PC-9 (cell line): Measurements from ENCODE around the gene TFCP2L1. TPM values are rescaled to one million over a fixed set of nuclear protein-coding genes. Genes with fewer than 3 reads are reported as not detected.

Source experiments
- BruUV-seq: library from RNA; stranded (reverse); fragments of 400-500 nt; replicated peaks from 2 replicates; lab custom pipeline; 2021; lab: Mats Ljungman, UMichigan
- CTCF ChIA-PET: fragments of 300-600 bp; sonication (Branson Sonifier 250); formaldehyde crosslinking; loops from one replicate; lab custom pipeline; 2022; ENCODE audit warnings: antibody characterized with exemption; lab: Charles Lee
- POLR2A ChIA-PET: fragments of 300-600 bp; sonication (Branson Sonifier 250); formaldehyde crosslinking; loops from one replicate; lab custom pipeline; 2022; ENCODE audit warnings: antibody characterized with exemption; ENCODE audit not compliant: unreplicated experiment; lab: Charles Lee
- DNase-seq, 2 experiments: peaks; one replicate each; pipeline versions ENCODE4 v3.0.0 to v3.0.0-alpha.2; 2015 to 2022; ENCODE audit warnings: mixed read lengths in 1 of 2
- H2AFZ ChIP-seq: fragments of 200-600 bp; sonication (generic); 2 replicates; pipeline ENCODE4 v1.8.1; 2017; ENCODE audit warnings: antibody characterized with exemption
- H3F3A ChIP-seq: fragments of 200-600 bp; sonication (generic); 2 replicates; pipeline ENCODE4 v1.8.1; 2017; ENCODE audit warnings: antibody characterized with exemption, mild to moderate bottlenecking, low read depth; ENCODE audit not compliant: insufficient read depth
- H3K27ac ChIP-seq: fragments of 200-600 bp; sonication (generic); 2 replicates; pipeline ENCODE4 v1.6.1; 2016; ENCODE audit warnings: mixed run types
- H3K27me3 ChIP-seq: fragments of 200-600 bp; sonication (generic); 2 replicates; pipeline ENCODE4 v1.6.1; 2016; ENCODE audit warnings: low read depth, mixed run types; ENCODE audit not compliant: insufficient read depth
- H3K36me3 ChIP-seq: fragments of 200-600 bp; sonication (generic); 2 replicates; pipeline ENCODE4 v1.6.1; 2016; ENCODE audit warnings: low read depth, mixed run types
- H3K4me1 ChIP-seq: fragments of 200-600 bp; sonication (generic); replicated peaks from 2 replicates; pipeline ENCODE4 v1.6.1; 2016; ENCODE audit warnings: mixed run types; ENCODE audit not compliant: insufficient read depth
- H3K4me2 ChIP-seq: fragments of 200-600 bp; sonication (generic); 2 replicates; pipeline ENCODE4 v1.6.1; 2017; ENCODE audit warnings: mixed run types
- H3K4me3 ChIP-seq: fragments of 200-600 bp; sonication (generic); 2 replicates; pipeline ENCODE4 v1.6.1; 2016; ENCODE audit warnings: mixed run types
- H3K79me2 ChIP-seq: fragments of 200-600 bp; sonication (generic); 2 replicates; pipeline ENCODE4 v1.6.1; 2017; ENCODE audit warnings: low read depth, mixed run types
- H3K9me2 ChIP-seq: fragments of 200-600 bp; sonication (generic); 2 replicates; pipeline ENCODE4 v1.8.1; 2017; ENCODE audit warnings: mild to moderate bottlenecking; ENCODE audit not compliant: insufficient read depth
- H3K9me3 ChIP-seq: fragments of 200-600 bp; sonication (generic); 2 replicates; pipeline ENCODE4 v1.8.1; 2016; ENCODE audit warnings: low read depth; ENCODE audit not compliant: insufficient read depth
- H4K20me1 ChIP-seq: fragments of 200-600 bp; sonication (generic); 2 replicates; pipeline ENCODE4 v1.8.1; 2017; ENCODE audit not compliant: insufficient read depth
- EZH2 ChIP-seq: fragments of 200-600 bp; sonication (generic); IDR thresholded peaks from 2 replicates; pipeline ENCODE4 v1.8.0; 2017; ENCODE audit warnings: antibody characterized with exemption, low read depth
- intact Hi-C: fragments of 100-400 bp; cut with micrococcal nuclease; formaldehyde crosslinking; loops from one replicate; pipeline ENCODE4 v1.10.0; 2022; ENCODE audit not compliant: unreplicated experiment
- total RNA-seq: library from RNA; stranded (reverse); gene quantifications from 2 replicates; pipeline ENCODE4 v1.2.3, GENCODE V29; 2021
- TF ChIP-seq, protein P1 (sequence below): fragments of 200-600 bp; sonication (generic); conservative IDR thresholded peaks from 2 replicates; pipeline ENCODE4 v1.6.1; 2017; ENCODE audit warnings: mixed run types, antibody characterized with exemption, mild to moderate bottlenecking, moderate library complexity

TFCP2L1 gene
- total RNA-seq, 1 experiment from 2014 or later = 4.6 TPM

DNA sequence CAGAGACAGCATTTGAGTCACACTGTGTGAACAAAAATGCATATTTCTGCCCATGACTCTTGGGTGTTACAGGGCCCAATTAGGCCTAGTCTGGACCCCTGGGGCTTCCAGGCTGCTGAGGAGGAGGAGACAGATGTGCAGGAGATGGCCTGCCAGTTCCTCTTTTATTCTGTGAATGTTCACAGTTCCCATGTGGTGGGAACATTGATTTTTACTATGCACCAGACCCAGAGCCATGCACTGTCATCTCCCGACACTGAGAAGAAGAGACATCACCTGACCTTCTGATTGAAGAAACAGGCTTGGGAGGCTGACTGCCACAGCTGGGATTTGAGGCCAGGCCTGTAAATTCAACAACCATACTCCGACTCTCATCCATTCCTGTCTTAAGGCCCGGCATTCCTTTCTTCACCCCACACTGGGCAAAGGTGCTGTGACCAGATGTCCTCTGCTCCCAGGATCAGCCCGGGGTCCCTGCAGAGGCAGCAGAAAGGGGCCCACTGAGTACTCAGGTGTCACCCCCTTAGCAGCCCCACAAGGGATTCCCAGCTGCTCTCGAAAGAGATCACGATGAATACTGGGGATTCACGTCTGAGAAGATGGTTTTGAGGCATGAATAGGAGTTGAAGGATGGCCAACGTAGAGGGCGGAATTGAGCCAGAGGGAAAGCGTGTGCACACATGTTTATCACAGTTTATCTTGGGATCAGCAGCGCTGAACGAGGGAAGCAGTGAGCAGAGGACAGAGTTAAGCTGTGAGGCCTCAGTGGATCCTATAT lies 3.6 kb upstream of the TFCP2L1 start:
- H3K4me1 ChIP-seq = peaks cover 17% of the 10 kb centered on the region
- peaks cover 10% of the 10 kb centered on the region; the same call in 1 of the 2 replicates for H3F3A ChIP-seq
- H3K9me3 ChIP-seq = no peaks in the 10 kb centered on the region
- TF ChIP-seq, protein P1, sequence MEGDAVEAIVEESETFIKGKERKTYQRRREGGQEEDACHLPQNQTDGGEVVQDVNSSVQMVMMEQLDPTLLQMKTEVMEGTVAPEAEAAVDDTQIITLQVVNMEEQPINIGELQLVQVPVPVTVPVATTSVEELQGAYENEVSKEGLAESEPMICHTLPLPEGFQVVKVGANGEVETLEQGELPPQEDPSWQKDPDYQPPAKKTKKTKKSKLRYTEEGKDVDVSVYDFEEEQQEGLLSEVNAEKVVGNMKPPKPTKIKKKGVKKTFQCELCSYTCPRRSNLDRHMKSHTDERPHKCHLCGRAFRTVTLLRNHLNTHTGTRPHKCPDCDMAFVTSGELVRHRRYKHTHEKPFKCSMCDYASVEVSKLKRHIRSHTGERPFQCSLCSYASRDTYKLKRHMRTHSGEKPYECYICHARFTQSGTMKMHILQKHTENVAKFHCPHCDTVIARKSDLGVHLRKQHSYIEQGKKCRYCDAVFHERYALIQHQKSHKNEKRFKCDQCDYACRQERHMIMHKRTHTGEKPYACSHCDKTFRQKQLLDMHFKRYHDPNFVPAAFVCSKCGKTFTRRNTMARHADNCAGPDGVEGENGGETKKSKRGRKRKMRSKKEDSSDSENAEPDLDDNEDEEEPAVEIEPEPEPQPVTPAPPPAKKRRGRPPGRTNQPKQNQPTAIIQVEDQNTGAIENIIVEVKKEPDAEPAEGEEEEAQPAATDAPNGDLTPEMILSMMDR = no peak
- no peak for TF ChIP-seq EZH2
- H3K79me2 ChIP-seq = no peaks in the 10 kb centered on the region
- no peak overlapping the region for H2AFZ ChIP-seq
- DNase-seq = no peak
- POLR2A ChIA-PET = no interaction called here
- H3K9me2 ChIP-seq = no peaks in the 10 kb centered on the region
- BruUV-seq = no TSS peak
- no peaks in the 10 kb centered on the region for H4K20me1 ChIP-seq
- H3K27me3 ChIP-seq = no peaks in the 10 kb centered on the region
- CTCF ChIA-PET = no interaction called here
- H3K4me2 ChIP-seq = no peak overlapping the region
- H3K36me3 ChIP-seq = no peaks in the 10 kb centered on the region
- H3K27ac ChIP-seq = no peak overlapping the region
- intact Hi-C loops = loop anchor here (10.0 kb wide), 1 partner anchor 84 kb away; no protein-coding TSS in a partner anchor
- H3K4me3 ChIP-seq = no peak overlapping the region

DNA sequence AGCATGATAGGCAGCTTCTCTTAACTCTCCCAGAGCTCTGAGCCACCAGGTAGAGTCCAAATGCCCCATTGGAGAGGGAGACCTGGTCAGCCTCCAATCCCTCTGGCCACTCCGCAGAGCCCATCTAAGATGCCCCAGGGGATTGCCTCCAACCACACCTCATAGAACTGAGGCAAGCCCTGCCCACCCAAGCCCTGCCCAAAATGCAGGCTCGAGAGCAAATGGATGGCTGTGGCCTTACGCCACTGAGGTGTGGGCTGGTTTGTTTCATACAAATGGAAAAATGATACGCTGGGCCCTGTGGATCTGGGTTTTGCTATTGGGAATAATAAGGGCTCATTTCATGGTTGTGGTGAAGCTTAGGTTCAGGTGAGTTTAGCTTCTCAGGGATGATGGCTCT lies 3.0 kb upstream of the TFCP2L1 start:
- no peak overlapping the region for H3K27ac ChIP-seq
- H3F3A ChIP-seq = peaks cover 13% of the 10 kb centered on the region; the same call in 1 of the 2 replicates
- intact Hi-C loops = loop anchor here (10.0 kb wide), 1 partner anchor 83 kb away; no protein-coding TSS in a partner anchor
- CTCF ChIA-PET = no interaction called here
- no peak overlapping the region for H3K4me3 ChIP-seq
- H3K4me1 ChIP-seq = peaks cover 15% of the 10 kb centered on the region; the same call in 1 of the 2 replicates
- no peak overlapping the region for H3K4me2 ChIP-seq
- no peaks in the 10 kb centered on the region for H3K79me2 ChIP-seq
- no TSS peak for BruUV-seq
- H2AFZ ChIP-seq = no peak overlapping the region
- POLR2A ChIA-PET = no interaction called here
- H4K20me1 ChIP-seq = no peaks in the 10 kb centered on the region
- H3K9me3 ChIP-seq = no peaks in the 10 kb centered on the region
- TF ChIP-seq, protein P1 = no peak
- TF ChIP-seq EZH2 = no peak
- H3K9me2 ChIP-seq = no peaks in the 10 kb centered on the region
- H3K27me3 ChIP-seq = no peaks in the 10 kb centered on the region
- H3K36me3 ChIP-seq = no peaks in the 10 kb centered on the region
- no peak for DNase-seq

DNA sequence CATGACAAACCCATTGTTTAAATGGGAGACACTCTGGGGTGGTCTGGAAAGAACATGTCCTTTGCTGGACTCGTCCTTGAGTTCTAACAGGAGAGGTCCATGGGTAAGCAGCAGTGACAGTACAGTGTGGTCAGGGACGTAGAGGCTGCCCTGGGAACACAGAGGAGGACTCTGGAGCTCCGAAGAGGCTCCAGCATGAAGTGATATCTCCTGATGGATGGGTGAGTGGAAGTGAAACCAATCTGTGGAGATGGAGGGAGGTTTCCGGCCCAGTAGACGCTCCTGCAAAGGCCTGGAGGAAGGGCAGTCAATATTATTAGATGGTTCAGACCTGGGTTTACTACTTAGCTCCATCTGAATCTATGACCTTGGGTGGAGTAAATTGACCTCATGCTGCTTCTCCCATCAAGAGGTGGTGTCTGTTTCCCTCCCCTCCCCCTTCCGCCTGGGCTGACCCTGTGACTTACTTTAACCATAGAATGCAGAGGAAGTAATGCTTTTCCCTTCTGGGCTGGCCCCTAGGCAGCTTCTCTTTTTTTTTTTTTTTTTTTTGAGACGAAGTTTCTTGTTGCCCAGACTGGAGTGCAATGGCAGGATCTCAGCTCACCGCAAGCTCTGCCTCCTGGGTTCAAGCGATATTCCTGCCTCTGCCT lies 2.3 kb upstream of the TFCP2L1 start:
- Histone ChIP-seq H3K36me3 (no peaks in the 10 kb centered on the region), H3K4me2 (no peak overlapping the region), H2AFZ (no peak overlapping the region), H3K9me3 (no peaks in the 10 kb centered on the region), H3K4me3 (no peak overlapping the region), H3K4me1 (peaks cover 14% of the 10 kb centered on the region; the same call in 1 of the 2 replicates), H3F3A (peaks cover 13% of the 10 kb centered on the region; the same call in 1 of the 2 replicates), H3K79me2 (no peaks in the 10 kb centered on the region), H3K27me3 (no peaks in the 10 kb centered on the region), H4K20me1 (no peaks in the 10 kb centered on the region), H3K27ac (no peak overlapping the region), H3K9me2 (no peaks in the 10 kb centered on the region)
- no TSS peak for BruUV-seq
- no peak for DNase-seq
- CTCF ChIA-PET = no interaction called here
- POLR2A ChIA-PET = no interaction called here
- intact Hi-C loops = loop anchor here (10.0 kb wide), 1 partner anchor 82 kb away; no protein-coding TSS in a partner anchor
- TF ChIP-seq EZH2 = no peak
- TF ChIP-seq, protein P1 = no peak
